ENCODE results near the gene DARS2.

- TF ChIP-seq CTCF (IDR thresholded peaks at IDR 0.05; ENCODE audit: insufficient read depth, low read depth, low read length): no peak
- TF ChIP-seq EZH2 (IDR thresholded peaks at IDR 0.05; ENCODE audit: insufficient read depth, low read length): no peak
Measured at GRCh38 chr1:173864179-173864867, 39.9 kb downstream of the DARS2 start.
